Prostate gland (tissue), 2 donors: ENCODE data around the gene S100A1. TPM values are rescaled to one million over a fixed set of nuclear protein-coding genes. Genes with fewer than 3 reads are reported as not detected.
"Not testable (repeated sequence)": the region's sequence is repeated elsewhere in the genome, so short reads cannot be mapped to it uniquely, and the experiment has no call there.

Experiments
- DNase-seq: peaks from one replicate; pipeline ENCODE4 v3.0.0-alpha.2; 2019; ENCODE audit warnings: low spot score
- H3K27ac ChIP-seq, 2 donors: fragments of 200-600 bp; sonication (generic); 2 replicates each; pipeline ENCODE4 v1.5.1; 2017 to 2019
- H3K27me3 ChIP-seq: fragments of 200-600 bp; sonication (generic); replicated peaks from 2 replicates; pipeline ENCODE4 v1.5.1; 2019; ENCODE audit not compliant: insufficient read depth
- H3K36me3 ChIP-seq, 2 donors: fragments of 200-600 bp; sonication (generic); 1 replicate in 1 of 2; 2 replicates in 1 of 2; pipeline versions ENCODE4 v1.5.1 to v1.8.1; 2017 to 2019
- H3K4me1 ChIP-seq: fragments of 200-600 bp; sonication (generic); replicated peaks from 2 replicates; pipeline ENCODE4 v1.5.1; 2019
- H3K4me3 ChIP-seq, 2 donors: fragments of 200-600 bp; sonication (generic); 2 replicates each; pipeline ENCODE4 v1.5.1; 2017 to 2019
- H3K9me3 ChIP-seq: fragments of 200-600 bp; sonication (generic); 2 replicates; pipeline ENCODE4 v1.5.1; 2017
- POLR2A ChIP-seq: fragments of 450-650 bp; IDR thresholded peaks from one replicate; pipeline ENCODE4 v1.6.1; 2016; ENCODE audit warnings: antibody characterized with exemption, mild to moderate bottlenecking
- POLR2AphosphoS5 ChIP-seq: sonication (generic); formaldehyde crosslinking; IDR thresholded peaks from one replicate; pipeline ENCODE4 v1.6.1; 2017; ENCODE audit warnings: antibody characterized with exemption
- WGBS: methylation state at CpG from one replicate; pipeline ENCODE4 v1.1.5; 2018; 5-methylcytosine and 5-hydroxymethylcytosine counted together
- intact Hi-C: fragments of 100-400 bp; cut with DNase I; formaldehyde crosslinking; loops from one replicate; pipeline ENCODE4 v1.14.2; 2022
- total RNA-seq, 2 donors: library from RNA; depleted of rRNA; stranded (reverse); fragments of >200 nt; gene quantifications; one replicate each; pipeline ENCODE4 v1.1.0, GENCODE V29; 2016
- TF ChIP-seq, protein P1 (sequence below), 4 experiments: fragments of 200-600 bp in 2 of 4; fragments of 450-650 bp in 2 of 4; sonication (generic) in 2 of 4; IDR thresholded peaks; 1 replicate in 3 of 4; 2 replicates in 1 of 4; pipeline ENCODE4 v1.5.1; 2016 to 2019; ENCODE audit warnings: antibody characterized with exemption in 4 of 4, mild to moderate bottlenecking in 2 of 4, moderate library complexity in 2 of 4

S100A1 gene
- total RNA-seq, 2 donors from 2014 or later: 9.1 to 10.7 TPM

DNA sequence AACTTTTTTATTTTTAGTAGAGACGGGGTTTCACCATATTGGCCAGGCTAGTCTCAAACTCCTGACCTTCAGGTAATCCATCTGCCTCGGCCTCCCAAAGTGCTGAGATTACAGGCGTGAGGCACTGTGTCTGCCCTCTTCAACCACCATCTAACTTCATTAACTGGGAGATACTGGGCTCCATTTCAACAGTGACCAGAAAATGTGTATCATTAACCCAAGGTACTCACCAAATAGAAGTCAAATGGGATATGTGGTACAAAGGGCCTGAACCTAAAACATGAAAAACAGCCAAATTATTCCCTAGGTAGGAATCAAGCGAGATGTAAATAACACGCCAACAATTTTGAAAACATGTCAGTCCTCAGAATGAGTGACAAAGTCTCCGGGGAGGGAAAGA, 41.4 kb downstream of the S100A1 start:
- Histone ChIP-seq H3K27ac (peak overlapping the region in 1 of 2 donors; percentile 12), H3K4me3 (peak overlapping the region; percentile 62 to 77)

DNA sequence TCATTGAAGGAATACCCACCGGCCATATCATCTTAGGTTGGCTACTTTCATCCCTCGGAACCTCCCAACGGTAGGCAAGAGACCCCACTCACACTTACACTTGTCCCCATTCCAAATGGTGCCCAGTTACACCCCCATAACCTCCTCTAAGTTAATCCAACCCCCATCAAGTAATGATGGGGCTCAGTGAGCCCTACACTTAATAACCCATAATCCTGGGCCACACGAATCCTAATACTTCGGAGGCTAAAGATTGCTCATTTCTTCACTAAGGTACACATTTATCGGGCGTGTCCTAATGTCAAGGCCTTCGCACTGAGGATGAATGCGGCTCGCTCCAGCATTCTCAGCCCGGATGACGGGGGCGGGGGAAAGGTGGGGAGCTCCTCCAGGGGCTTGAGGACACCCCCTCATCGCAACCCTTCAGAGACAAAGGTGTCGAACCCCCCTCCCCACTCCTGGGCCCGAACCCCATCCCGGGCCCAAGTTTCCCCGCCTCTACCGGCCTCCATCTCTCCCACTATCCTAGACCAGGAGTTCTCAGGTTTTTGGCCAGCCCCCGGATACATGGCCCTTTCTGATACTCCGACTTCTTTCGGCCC, 42.1 kb downstream of the S100A1 start:
- intact Hi-C loops: loop anchor here (5.0 kb wide), 1 partner anchor 98 kb away; no protein-coding TSS in a partner anchor
- H3K9me3 ChIP-seq: no peaks in the 10 kb centered on the region
- peaks cover 8% of the 10 kb centered on the region for H3K4me1 ChIP-seq
- H3K27me3 ChIP-seq: no peaks in the 10 kb centered on the region
- H3K4me3 ChIP-seq: peak overlapping the region; percentile 62 to 77
- peak overlapping the region; percentile 75 to 76 for H3K27ac ChIP-seq
- H3K36me3 ChIP-seq: peaks cover 8 to 9% of the 10 kb centered on the region in 2 donors
- no peak for TF ChIP-seq POLR2AphosphoS5
- no peak for TF ChIP-seq POLR2A
- TF ChIP-seq, protein P1, sequence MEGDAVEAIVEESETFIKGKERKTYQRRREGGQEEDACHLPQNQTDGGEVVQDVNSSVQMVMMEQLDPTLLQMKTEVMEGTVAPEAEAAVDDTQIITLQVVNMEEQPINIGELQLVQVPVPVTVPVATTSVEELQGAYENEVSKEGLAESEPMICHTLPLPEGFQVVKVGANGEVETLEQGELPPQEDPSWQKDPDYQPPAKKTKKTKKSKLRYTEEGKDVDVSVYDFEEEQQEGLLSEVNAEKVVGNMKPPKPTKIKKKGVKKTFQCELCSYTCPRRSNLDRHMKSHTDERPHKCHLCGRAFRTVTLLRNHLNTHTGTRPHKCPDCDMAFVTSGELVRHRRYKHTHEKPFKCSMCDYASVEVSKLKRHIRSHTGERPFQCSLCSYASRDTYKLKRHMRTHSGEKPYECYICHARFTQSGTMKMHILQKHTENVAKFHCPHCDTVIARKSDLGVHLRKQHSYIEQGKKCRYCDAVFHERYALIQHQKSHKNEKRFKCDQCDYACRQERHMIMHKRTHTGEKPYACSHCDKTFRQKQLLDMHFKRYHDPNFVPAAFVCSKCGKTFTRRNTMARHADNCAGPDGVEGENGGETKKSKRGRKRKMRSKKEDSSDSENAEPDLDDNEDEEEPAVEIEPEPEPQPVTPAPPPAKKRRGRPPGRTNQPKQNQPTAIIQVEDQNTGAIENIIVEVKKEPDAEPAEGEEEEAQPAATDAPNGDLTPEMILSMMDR (IDR thresholded peaks at IDR 0.05): no peak
- DNase-seq: no peak
- WGBS: 1% methylated on average over 22 of the region's 22 CpGs

More for the DNA sequence above, 41.4 kb downstream of the S100A1 start:
- no peak for DNase-seq
- 76% methylated on average over 6 of the region's 6 CpGs for WGBS
- no peak for TF ChIP-seq POLR2AphosphoS5
- TF ChIP-seq POLR2A: no peak
- TF ChIP-seq, protein P1 (IDR thresholded peaks at IDR 0.05): no peak
- H3K27me3 ChIP-seq: no peaks in the 10 kb centered on the region
- H3K4me1 ChIP-seq: peaks cover 8% of the 10 kb centered on the region
- peaks cover 8 to 14% of the 10 kb centered on the region in 2 donors for H3K36me3 ChIP-seq
- intact Hi-C loops: loop anchor here (5.0 kb wide), 1 partner anchor 97 kb away; no protein-coding TSS in a partner anchor
- H3K9me3 ChIP-seq: no peaks in the 10 kb centered on the region

DNA sequence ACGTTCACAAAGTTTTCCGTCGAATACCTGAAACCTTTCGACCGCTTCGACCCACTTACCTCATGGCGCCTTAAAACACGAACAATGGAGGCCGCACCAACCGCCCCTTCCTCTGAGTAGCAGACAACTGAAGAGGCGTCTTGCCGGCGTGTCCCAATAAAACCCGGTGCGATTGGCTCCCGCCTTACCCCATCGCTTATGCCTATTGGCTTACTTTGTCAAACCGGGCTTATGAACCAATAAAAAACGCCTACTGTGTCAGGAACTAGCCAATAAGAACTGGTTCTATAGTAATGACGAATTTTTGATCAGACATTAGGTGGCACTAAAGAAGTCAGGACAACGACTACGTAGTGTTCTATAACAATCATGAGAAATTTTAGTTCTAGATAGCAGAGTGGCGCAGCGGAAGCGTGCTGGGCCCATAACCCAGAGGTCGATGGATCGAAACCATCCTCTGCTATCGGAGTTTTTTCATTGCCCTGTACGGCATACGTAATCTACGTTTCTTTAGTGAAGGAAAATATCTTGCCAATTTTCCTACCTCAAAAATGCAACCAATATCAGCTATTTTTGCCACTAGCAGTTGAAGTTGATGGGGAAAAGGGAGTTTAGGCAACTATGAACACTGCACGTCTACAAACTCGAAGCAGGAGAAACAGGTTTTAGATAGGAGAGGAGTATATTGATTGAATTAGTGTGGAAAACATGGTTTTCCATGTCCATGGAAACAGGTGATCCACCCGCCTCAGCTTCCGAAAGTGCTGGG, 42.8 kb downstream of the S100A1 start, which contains the start of gene ILF2:
ILF2 (minus strand) TSS at position 135 of the 769 bp plus-strand sequence; CDS start at position 64, 71 bp downstream.
- Histone ChIP-seq H3K27me3 (no peaks in the 10 kb centered on the region), H3K4me3 (peak within 1 kb of the TSS; percentile 62 to 77), H3K36me3 (peaks cover 5 to 9% of the 10 kb centered on the region in 2 donors), H3K27ac (peak within 1 kb of the TSS; percentile 79 to 83), H3K4me1 (peaks cover 8% of the 10 kb centered on the region), H3K9me3 (no peaks in the 10 kb centered on the region)
- TF ChIP-seq POLR2A: peak; percentile 87
- TF ChIP-seq, protein P1 (IDR thresholded peaks at IDR 0.05): peak in 1 of 4 experiments; percentile 34
- peak; percentile 97 for TF ChIP-seq POLR2AphosphoS5
- WGBS: under 1% methylated on average over 35 of the region's 35 CpGs
- intact Hi-C loops: loop anchor here (5.0 kb wide), 1 partner anchor 99 kb away; no protein-coding TSS in a partner anchor
- peak; percentile 98 for DNase-seq

DNA sequence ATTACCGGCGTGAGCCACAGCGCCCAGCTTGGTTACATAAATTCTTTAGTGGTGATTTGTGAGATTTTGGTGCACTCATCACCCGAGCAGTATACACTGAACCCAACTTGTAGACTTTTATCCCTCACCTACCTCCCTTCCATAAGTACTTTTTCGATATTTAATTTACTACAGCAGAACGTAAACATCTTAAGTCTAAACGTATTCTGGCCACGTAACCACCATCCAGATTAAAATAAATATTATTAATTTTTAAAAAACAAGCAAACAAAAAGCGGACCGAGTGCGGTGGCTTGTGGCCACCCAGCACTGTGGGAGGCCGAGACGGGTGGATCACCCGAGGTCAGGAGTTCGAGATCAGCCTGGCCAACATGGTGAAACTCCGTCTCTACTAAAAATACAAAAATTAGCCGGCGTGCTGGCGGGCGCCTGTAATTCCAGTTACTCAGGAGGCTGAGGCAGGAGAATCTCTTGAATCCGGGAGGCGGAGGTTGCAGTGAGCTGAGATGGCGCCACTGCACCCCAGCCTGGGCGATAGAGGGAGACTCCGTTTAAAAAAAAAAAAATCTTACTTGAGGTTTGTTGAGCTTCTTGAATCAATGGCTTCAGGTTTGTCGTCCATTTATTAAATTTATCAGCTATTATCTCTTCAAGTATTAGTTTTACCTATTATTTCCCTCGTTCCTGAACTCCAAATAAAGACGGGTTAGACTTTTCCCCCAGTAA, 43.6 kb downstream of the S100A1 start:
- WGBS: 6% methylated on average over 28 of the region's 28 CpGs
- H3K4me3 ChIP-seq: peak overlapping the region; percentile 40 to 77
- intact Hi-C loops: loop anchor here (5.0 kb wide), 1 partner anchor 99 kb away; no protein-coding TSS in a partner anchor
- not testable (repeated sequence) for H3K4me1 ChIP-seq, H3K9me3 ChIP-seq, DNase-seq, H3K36me3 ChIP-seq, H3K27me3 ChIP-seq
- peak overlapping the region; percentile 79 to 83 for H3K27ac ChIP-seq
- TF ChIP-seq, protein P1 (IDR thresholded peaks at IDR 0.05): peak in 1 of 4 experiments; percentile 17
